Measurements from ENCODE around the gene USPL1.
"Not testable (repeated sequence)": the region's sequence is repeated elsewhere in the genome, so short reads cannot be mapped to it uniquely, and the experiment has no call there.

USPL1 gene

GRCh38 chr13:30617315-30618185 is at the start of gene USPL1:
TSS of gene USPL1 (plus strand) at chr13:30617920. CDS start at chr13:30621141, 3,221 bp downstream.
- DNase-seq (ENCODE audit: low spot score), result peak; percentile 99

GRCh38 chr13:30569901-30570576 is 47.7 kb upstream of the USPL1 start:
- peak; percentile 80 for DNase-seq (ENCODE audit: low spot score)

- no peak for DNase-seq (ENCODE audit: low spot score)
Measured at GRCh38 chr13:30570691-30571090, 47.0 kb upstream of the USPL1 start.

- peak; percentile 57 for DNase-seq (ENCODE audit: low spot score)
Measured at GRCh38 chr13:30572859-30573275, 44.9 kb upstream of the USPL1 start.

- peak; percentile 78 for DNase-seq (ENCODE audit: low spot score)
Measured at GRCh38 chr13:30576528-30576927, 41.2 kb upstream of the USPL1 start.

GRCh38 chr13:30577401-30577852 is 40.3 kb upstream of the USPL1 start:
- DNase-seq (ENCODE audit: low spot score), result peak; percentile 91

GRCh38 chr13:30580852-30581502 is 36.7 kb upstream of the USPL1 start:
- peak; percentile 56 for DNase-seq (ENCODE audit: low spot score)

GRCh38 chr13:30581582-30581981 is 36.1 kb upstream of the USPL1 start:
- peak; percentile 24 for DNase-seq (ENCODE audit: low spot score)

- DNase-seq (ENCODE audit: low spot score), result no peak
Measured at GRCh38 chr13:30584051-30584731, 33.5 kb upstream of the USPL1 start.

- DNase-seq (ENCODE audit: low spot score), result peak; percentile 53
Measured at GRCh38 chr13:30585748-30586262, 31.9 kb upstream of the USPL1 start.

- no peak for DNase-seq (ENCODE audit: low spot score)
Measured at GRCh38 chr13:30587231-30587630, 30.5 kb upstream of the USPL1 start.

GRCh38 chr13:30587739-30588138 is 30.0 kb upstream of the USPL1 start:
- no peak for DNase-seq (ENCODE audit: low spot score)

- DNase-seq (ENCODE audit: low spot score), result no peak
Measured at GRCh38 chr13:30593001-30593400, 24.7 kb upstream of the USPL1 start.

- DNase-seq (ENCODE audit: low spot score), result no peak
Measured at GRCh38 chr13:30600496-30600895, 17.2 kb upstream of the USPL1 start.

GRCh38 chr13:30601836-30602235 is 15.9 kb upstream of the USPL1 start:
- DNase-seq (ENCODE audit: low spot score), result no peak

- no peak for DNase-seq (ENCODE audit: low spot score)
Measured at GRCh38 chr13:30605052-30605451, 12.7 kb upstream of the USPL1 start.

GRCh38 chr13:30607186-30607585 is 10.5 kb upstream of the USPL1 start:
- not testable (repeated sequence) for DNase-seq (ENCODE audit: low spot score)

- no peak for DNase-seq (ENCODE audit: low spot score)
Measured at GRCh38 chr13:30607908-30608307, 9.8 kb upstream of the USPL1 start.

GRCh38 chr13:30608364-30608763 is 9.4 kb upstream of the USPL1 start:
- DNase-seq (ENCODE audit: low spot score), result no peak

GRCh38 chr13:30610311-30610710 is 7.4 kb upstream of the USPL1 start:
- DNase-seq (ENCODE audit: low spot score), result no peak

GRCh38 chr13:30615481-30615865 is 2.2 kb upstream of the USPL1 start:
- no peak for DNase-seq (ENCODE audit: low spot score)
